Type B pancreatic cell (in vitro differentiated cells): Measurements from ENCODE around the gene NIPAL3. TPM values are rescaled to one million over a fixed set of nuclear protein-coding genes. Genes with fewer than 3 reads are reported as not detected.
A peak's percentile ranks its signal among the peaks of the same experiment; 100 is the strongest.

Experiments
- DNase-seq: peaks from one replicate; pipeline ENCODE4 v3.0.0; 2021; ENCODE audit warnings: mixed read lengths; ENCODE audit not compliant: unreplicated experiment; ENCODE audit errors: extremely low spot score
- H3K27ac Mint-ChIP-seq: 2 replicates; pipeline ENCODE4 v1.8.0; 2021; ENCODE audit warnings: mild to moderate bottlenecking, mixed read lengths
- H3K27me3 Mint-ChIP-seq: 2 replicates; pipeline ENCODE4 v1.8.0; 2021; ENCODE audit warnings: mixed read lengths
- H3K36me3 Mint-ChIP-seq: 2 replicates; pipeline ENCODE4 v1.8.0; 2021; ENCODE audit warnings: mixed read lengths
- H3K4me1 Mint-ChIP-seq: one replicate; pipeline ENCODE4 v1.8.0; 2021; ENCODE audit warnings: mixed read lengths; ENCODE audit not compliant: unreplicated experiment
- H3K4me3 Mint-ChIP-seq: 2 replicates; pipeline ENCODE4 v1.8.0; 2021; ENCODE audit warnings: mild to moderate bottlenecking, mixed read lengths
- H3K9me3 Mint-ChIP-seq: 2 replicates; pipeline ENCODE4 v1.8.0; 2021; ENCODE audit warnings: mixed read lengths
- total RNA-seq: library from RNA; stranded (reverse); gene quantifications from 2 replicates; pipeline ENCODE4 v1.2.1, GENCODE V29; 2021; ENCODE audit warnings: low replicate concordance
- TF ChIP-seq, protein P1 (sequence below): fragments of 200-600 bp; sonication (generic); conservative IDR thresholded peaks from 2 replicates; pipeline ENCODE4 v1.5.0; 2021; ENCODE audit warnings: antibody characterized with exemption, mild to moderate bottlenecking

The NIPAL3 gene
- total RNA-seq, 1 donor from 2014 or later = 17.5 TPM

DNA sequence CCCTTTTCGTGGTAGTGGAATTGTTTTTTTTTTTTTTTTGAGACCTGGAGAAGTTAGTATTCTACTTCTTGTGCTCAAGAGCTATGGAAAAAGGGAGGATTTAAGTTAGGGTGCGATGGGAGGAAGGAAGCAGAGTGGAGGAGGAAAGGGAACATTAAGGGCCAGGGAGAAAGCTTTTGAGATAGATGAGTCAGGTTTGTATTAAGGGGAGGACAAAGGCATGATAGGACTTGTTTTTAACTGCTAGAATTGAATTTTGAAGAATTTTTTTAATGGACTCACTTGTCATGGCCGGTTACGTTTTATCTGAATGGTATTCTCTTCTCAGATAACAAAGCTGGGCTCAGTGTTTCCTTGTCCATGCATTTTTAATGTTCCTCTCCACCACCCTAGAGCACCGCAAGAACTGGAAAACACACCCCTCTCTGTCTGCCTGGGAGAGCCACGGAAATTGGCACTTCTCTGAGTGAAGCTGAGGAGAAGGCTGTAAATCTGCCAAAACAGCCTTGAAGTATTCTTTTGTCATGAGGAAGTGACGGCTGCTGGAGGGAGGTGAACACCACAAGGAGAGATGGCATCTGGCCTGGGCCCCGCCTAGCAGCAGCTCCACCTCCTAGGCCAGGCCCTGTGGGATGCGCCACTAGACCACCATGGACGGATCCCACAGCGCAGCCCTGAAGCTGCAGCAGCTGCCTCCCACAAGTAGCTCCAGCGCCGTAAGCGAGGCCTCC, 3.5 kb downstream of the NIPAL3 start:
- Mint-ChIP-seq H3K27me3 (no peaks in the 10 kb centered on the region), H3K27ac (peak overlapping the region; percentile 95), H3K36me3 (peaks cover 12% of the 10 kb centered on the region), H3K4me3 (peak overlapping the region; percentile 75), H3K4me1 (peaks cover 32% of the 10 kb centered on the region), H3K9me3 (no peaks in the 10 kb centered on the region)
- DNase-seq = no peak
- TF ChIP-seq, protein P1, sequence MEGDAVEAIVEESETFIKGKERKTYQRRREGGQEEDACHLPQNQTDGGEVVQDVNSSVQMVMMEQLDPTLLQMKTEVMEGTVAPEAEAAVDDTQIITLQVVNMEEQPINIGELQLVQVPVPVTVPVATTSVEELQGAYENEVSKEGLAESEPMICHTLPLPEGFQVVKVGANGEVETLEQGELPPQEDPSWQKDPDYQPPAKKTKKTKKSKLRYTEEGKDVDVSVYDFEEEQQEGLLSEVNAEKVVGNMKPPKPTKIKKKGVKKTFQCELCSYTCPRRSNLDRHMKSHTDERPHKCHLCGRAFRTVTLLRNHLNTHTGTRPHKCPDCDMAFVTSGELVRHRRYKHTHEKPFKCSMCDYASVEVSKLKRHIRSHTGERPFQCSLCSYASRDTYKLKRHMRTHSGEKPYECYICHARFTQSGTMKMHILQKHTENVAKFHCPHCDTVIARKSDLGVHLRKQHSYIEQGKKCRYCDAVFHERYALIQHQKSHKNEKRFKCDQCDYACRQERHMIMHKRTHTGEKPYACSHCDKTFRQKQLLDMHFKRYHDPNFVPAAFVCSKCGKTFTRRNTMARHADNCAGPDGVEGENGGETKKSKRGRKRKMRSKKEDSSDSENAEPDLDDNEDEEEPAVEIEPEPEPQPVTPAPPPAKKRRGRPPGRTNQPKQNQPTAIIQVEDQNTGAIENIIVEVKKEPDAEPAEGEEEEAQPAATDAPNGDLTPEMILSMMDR = no peak

- H3K9me3 Mint-ChIP-seq = no peaks in the 10 kb centered on the region
Measured at GRCh38 chr1:24420547-24420946, 4.9 kb downstream of the NIPAL3 start.

DNA sequence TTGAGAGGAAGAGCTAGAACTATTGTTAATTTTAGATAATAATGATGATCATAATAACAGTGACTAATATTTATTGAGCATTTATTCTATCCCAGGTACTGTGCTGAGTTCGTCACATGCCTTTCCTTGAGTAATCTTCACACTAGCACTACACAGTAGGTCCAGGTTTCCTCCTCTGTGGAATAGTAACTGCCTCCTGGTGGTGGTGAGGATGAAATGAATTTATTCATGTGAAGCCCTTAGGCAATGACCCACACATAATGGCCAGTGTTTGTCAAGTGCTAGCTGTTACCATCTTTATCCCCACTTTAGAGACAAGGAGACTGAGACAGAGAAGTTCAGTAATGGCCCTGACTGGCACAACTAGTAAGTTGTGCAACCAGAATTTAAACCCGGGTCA, 5.9 kb downstream of the NIPAL3 start:
- DNase-seq = no peak
- Mint-ChIP-seq H3K27me3 (no peaks in the 10 kb centered on the region), H3K27ac (no peak overlapping the region), H3K4me3 (no peak overlapping the region), H3K9me3 (no peaks in the 10 kb centered on the region), H3K36me3 (peaks cover 12% of the 10 kb centered on the region), H3K4me1 (peaks cover 19% of the 10 kb centered on the region)
- TF ChIP-seq, protein P1 = peak; percentile 40

More at GRCh38 chr1:24420547-24420946, 4.9 kb downstream of the NIPAL3 start:
- no peak for DNase-seq
- Mint-ChIP-seq H3K27ac (no peak overlapping the region), H3K4me3 (no peak overlapping the region), H3K27me3 (no peaks in the 10 kb centered on the region), H3K4me1 (peaks cover 26% of the 10 kb centered on the region), H3K36me3 (peaks cover 12% of the 10 kb centered on the region)
- TF ChIP-seq, protein P1 = no peak

DNA sequence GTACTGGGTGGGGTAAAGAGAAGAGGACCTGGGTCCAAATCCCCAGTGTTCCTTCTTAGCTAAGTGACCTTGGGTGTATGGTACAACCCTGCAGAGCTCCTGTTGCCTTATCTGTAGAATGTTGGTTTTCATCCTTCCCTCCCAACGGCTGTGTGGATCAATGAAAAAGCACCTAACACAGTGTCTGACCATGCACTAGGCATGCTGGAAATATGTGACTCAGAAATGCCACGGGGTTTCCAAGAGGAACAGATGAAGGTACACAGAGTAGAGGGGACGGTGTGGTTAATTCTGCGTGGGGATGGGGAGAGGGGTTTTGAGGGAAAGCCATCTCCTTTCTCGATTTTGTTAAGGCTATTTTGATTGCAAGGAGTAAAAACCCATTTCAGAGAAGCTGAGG, 8.6 kb downstream of the NIPAL3 start:
- Mint-ChIP-seq H3K36me3 (peaks cover 17% of the 10 kb centered on the region), H3K4me1 (peaks cover 2% of the 10 kb centered on the region), H3K4me3 (no peak overlapping the region), H3K27me3 (no peaks in the 10 kb centered on the region), H3K27ac (no peak overlapping the region), H3K9me3 (no peaks in the 10 kb centered on the region)
- DNase-seq = no peak
- TF ChIP-seq, protein P1 = no peak

DNA sequence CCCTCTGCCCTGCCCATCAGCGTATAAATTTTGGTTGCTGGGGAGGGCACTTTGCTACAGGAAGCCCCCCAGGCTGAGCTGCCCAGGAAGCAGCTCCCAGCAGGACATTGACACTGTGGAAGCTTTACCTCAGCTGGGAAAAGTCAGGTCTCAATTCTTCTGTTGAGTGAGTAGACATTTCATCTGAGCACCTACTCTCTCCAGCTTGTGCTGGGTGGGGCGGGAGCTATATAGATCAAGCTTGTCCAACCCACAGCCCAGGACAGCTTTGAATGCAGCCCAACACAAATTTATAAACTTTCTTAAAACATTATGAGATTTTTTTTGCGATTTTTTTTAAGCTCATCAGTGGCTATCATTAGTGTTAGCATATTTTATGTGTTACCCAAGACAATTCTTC, 9.4 kb downstream of the NIPAL3 start:
- Mint-ChIP-seq H3K36me3 (peaks cover 13% of the 10 kb centered on the region), H3K4me1 (no peaks in the 10 kb centered on the region), H3K9me3 (no peaks in the 10 kb centered on the region), H3K4me3 (no peak overlapping the region), H3K27me3 (no peaks in the 10 kb centered on the region), H3K27ac (no peak overlapping the region)
- TF ChIP-seq, protein P1 = no peak
- no peak for DNase-seq
